WTC11 (cell line): ENCODE data around the gene EXOC3L2. TPM values are rescaled to one million over a fixed set of nuclear protein-coding genes. Genes with fewer than 3 reads are reported as not detected.

ENCODE experiments used
- ATAC-seq: fragments of 200-7000 bp; cut with Tn5 transposase; 2 replicates; pipeline ENCODE4 v1.10.0; 2021; ENCODE audit warnings: mild to moderate bottlenecking, moderate library complexity
- CTCF ChIA-PET: fragments of 300-600 bp; sonication (Branson Sonifier 250); formaldehyde crosslinking; loops from one replicate; lab custom pipeline; 2021; ENCODE audit warnings: antibody characterized with exemption; lab: Charles Lee
- POLR2A ChIA-PET: fragments of 350-600 bp; sonication (Branson Sonifier 250); formaldehyde crosslinking; loops from one replicate; lab custom pipeline; 2021; ENCODE audit warnings: antibody characterized with exemption; lab: Charles Lee
- DNase-seq: peaks from one replicate; pipeline ENCODE4 v3.0.0; 2021; ENCODE audit warnings: low spot score
- H3K27ac Mint-ChIP-seq: 2 replicates; pipeline ENCODE4 v1.8.0; 2021; ENCODE audit warnings: mixed read lengths
- H3K27me3 Mint-ChIP-seq: 2 replicates; pipeline ENCODE4 v1.8.0; 2021; ENCODE audit warnings: low read depth, mild to moderate bottlenecking, moderate library complexity, mixed read lengths
- H3K36me3 Mint-ChIP-seq: 2 replicates; pipeline ENCODE4 v1.8.0; 2021; ENCODE audit warnings: mixed read lengths
- H3K4me1 Mint-ChIP-seq: 2 replicates; pipeline ENCODE4 v1.8.0; 2022; ENCODE audit warnings: mixed read lengths
- H3K4me3 Mint-ChIP-seq: 2 replicates; pipeline ENCODE4 v1.8.0; 2021; ENCODE audit warnings: mild to moderate bottlenecking, moderate library complexity, mixed read lengths
- H3K9me3 Mint-ChIP-seq: 2 replicates; pipeline ENCODE4 v1.8.0; 2021; ENCODE audit warnings: mixed read lengths
- ATF2 ChIP-seq: sonication (generic); formaldehyde crosslinking; IDR thresholded peaks from 2 replicates; pipeline ENCODE4 v1.8.1; 2022; ENCODE audit warnings: low read depth, missing genetic modification reagents, borderline replicate concordance
- CREM ChIP-seq: sonication (generic); formaldehyde crosslinking; IDR thresholded peaks from 2 replicates; pipeline ENCODE4 v1.8.1; 2022; ENCODE audit warnings: mild to moderate bottlenecking, missing genetic modification reagents, moderate library complexity
- E2F1 ChIP-seq: sonication (generic); formaldehyde crosslinking; IDR thresholded peaks from 2 replicates; pipeline ENCODE4 v1.8.0; 2022; ENCODE audit warnings: mild to moderate bottlenecking, missing genetic modification reagents
- E2F5 ChIP-seq: sonication (generic); formaldehyde crosslinking; IDR thresholded peaks from 2 replicates; pipeline ENCODE4 v1.8.1; 2022; ENCODE audit warnings: mild to moderate bottlenecking, moderate library complexity, missing genetic modification reagents
- ELF4 ChIP-seq: sonication (generic); formaldehyde crosslinking; IDR thresholded peaks from 2 replicates; pipeline ENCODE4 v1.8.1; 2022; ENCODE audit warnings: low read depth, mild to moderate bottlenecking, moderate library complexity, missing genetic modification reagents
- FOXJ3 ChIP-seq: sonication (generic); formaldehyde crosslinking; IDR thresholded peaks from 2 replicates; pipeline ENCODE4 v1.9.0; 2021; ENCODE audit warnings: missing genetic modification reagents, mild to moderate bottlenecking, borderline replicate concordance
- FOXK1 ChIP-seq: sonication (generic); formaldehyde crosslinking; IDR thresholded peaks from 2 replicates; pipeline ENCODE4 v1.8.0; 2022; ENCODE audit warnings: mild to moderate bottlenecking, moderate library complexity, missing genetic modification reagents
- FOXP1 ChIP-seq: sonication (generic); formaldehyde crosslinking; IDR thresholded peaks from 2 replicates; pipeline ENCODE4 v1.8.0; 2022; ENCODE audit warnings: missing genetic modification reagents, mild to moderate bottlenecking, moderate library complexity, borderline replicate concordance
- GABPB1 ChIP-seq: sonication (generic); formaldehyde crosslinking; IDR thresholded peaks from 2 replicates; pipeline ENCODE4 v1.8.1; 2023; ENCODE audit warnings: mild to moderate bottlenecking, missing genetic modification reagents
- HMGA2 ChIP-seq: fragments of 250-450 bp; sonication (Bioruptor Pico); IDR thresholded peaks from 2 replicates; pipeline ENCODE4 v1.4.0; 2021; ENCODE audit warnings: mild to moderate bottlenecking, moderate library complexity
- HMGXB4 ChIP-seq: sonication (generic); formaldehyde crosslinking; IDR thresholded peaks from 2 replicates; pipeline ENCODE4 v1.8.1; 2023; ENCODE audit warnings: mild to moderate bottlenecking, moderate library complexity, missing genetic modification reagents
- KAT7 ChIP-seq: sonication (generic); formaldehyde crosslinking; IDR thresholded peaks from 2 replicates; pipeline ENCODE4 v1.8.1; 2023; ENCODE audit warnings: missing genetic modification reagents, mild to moderate bottlenecking, borderline replicate concordance
- MAX ChIP-seq: sonication (generic); formaldehyde crosslinking; IDR thresholded peaks from 2 replicates; pipeline ENCODE4 v1.8.0; 2022; ENCODE audit warnings: mild to moderate bottlenecking, missing genetic modification reagents
- MLX ChIP-seq: sonication (generic); formaldehyde crosslinking; IDR thresholded peaks from 2 replicates; pipeline ENCODE4 v1.8.1; 2023; ENCODE audit warnings: mild to moderate bottlenecking, missing genetic modification reagents, moderate library complexity
- NR1H2 ChIP-seq: sonication (generic); formaldehyde crosslinking; IDR thresholded peaks from 2 replicates; pipeline ENCODE4 v1.9.0; 2021; ENCODE audit warnings: mild to moderate bottlenecking, moderate library complexity, missing genetic modification reagents
- PRRX2 ChIP-seq: fragments of 250-450 bp; sonication (Bioruptor Pico); IDR thresholded peaks from 2 replicates; pipeline ENCODE4 v1.8.0; 2021; ENCODE audit warnings: mild to moderate bottlenecking
- SMAD3 ChIP-seq: sonication (generic); formaldehyde crosslinking; IDR thresholded peaks from 2 replicates; pipeline ENCODE4 v1.8.0; 2022; ENCODE audit warnings: missing genetic modification reagents, mild to moderate bottlenecking, borderline replicate concordance
- TCF7 ChIP-seq: sonication (generic); formaldehyde crosslinking; IDR thresholded peaks from 2 replicates; pipeline ENCODE4 v1.8.0; 2022; ENCODE audit warnings: mild to moderate bottlenecking, low read depth, missing genetic modification reagents, moderate library complexity
- TEAD1 ChIP-seq: sonication (generic); formaldehyde crosslinking; IDR thresholded peaks from 2 replicates; pipeline ENCODE4 v1.8.0; 2022; ENCODE audit warnings: mild to moderate bottlenecking, missing genetic modification reagents
- TP53 ChIP-seq: sonication (generic); formaldehyde crosslinking; IDR thresholded peaks from 2 replicates; pipeline ENCODE4 v1.8.1; 2023; ENCODE audit warnings: mild to moderate bottlenecking, missing genetic modification reagents
- ZBTB21 ChIP-seq: sonication (generic); formaldehyde crosslinking; IDR thresholded peaks from 2 replicates; pipeline ENCODE4 v1.8.1; 2023; ENCODE audit warnings: mild to moderate bottlenecking, missing genetic modification reagents, borderline replicate concordance
- ZBTB43 ChIP-seq: sonication (generic); formaldehyde crosslinking; IDR thresholded peaks from 2 replicates; pipeline ENCODE4 v1.8.1; 2023; ENCODE audit warnings: mild to moderate bottlenecking, missing genetic modification reagents
- ZMAT4 ChIP-seq: fragments of 250-450 bp; sonication (Bioruptor Pico); IDR thresholded peaks from 2 replicates; pipeline ENCODE4 v1.9.0; 2021; ENCODE audit warnings: mild to moderate bottlenecking
- ZNF416 ChIP-seq: fragments of 250-450 bp; sonication (Bioruptor Pico); IDR thresholded peaks from 2 replicates; pipeline ENCODE4 v1.9.0; 2021; ENCODE audit warnings: mild to moderate bottlenecking, inconsistent platforms
- total RNA-seq: library from RNA; stranded (reverse); gene quantifications from 3 replicates; pipeline ENCODE4 v1.2.3, GENCODE V29; 2021

EXOC3L2 gene
- total RNA-seq, 1 experiment from 2014 or later, result 2.7 TPM

- Mint-ChIP-seq H3K4me1 (peaks cover 8% of the 10 kb centered on the region; the same call in 1 of the 2 replicates), H3K36me3 (no peaks in the 10 kb centered on the region), H3K27ac (no peak overlapping the region), H3K9me3 (no peaks in the 10 kb centered on the region), H3K4me3 (peak overlapping the region; percentile 63), H3K27me3 (peaks cover 8% of the 10 kb centered on the region; the same call in 1 of the 2 replicates)
- no peak for ATAC-seq
- TF ChIP-seq MAX (CRISPR knock-in tag) (no peak), E2F1 (no peak), NR1H2 (CRISPR knock-in tag) (no peak), FOXJ3 (CRISPR knock-in tag) (no peak), SMAD3 (no peak)
- DNase-seq, result no peak
- ChIA-PET CTCF (interaction anchor here (0.6 to 2.4 kb wide), 11 partner anchors 8 to 224 kb away, joined by 3 to 73 read pairs (median 4); no protein-coding TSS in a partner anchor), POLR2A (interaction anchor here (2.5 kb wide), 1 partner anchor 88 kb away, joined by 14 read pairs; the partner anchor contains the start of gene PPP1R37)
These were observed 65.3 kb downstream of the EXOC3L2 start for GRCh38 chr19:45179892-45180370.

- H3K9me3 Mint-ChIP-seq, result no peaks in the 10 kb centered on the region
- no peak for DNase-seq
- ChIA-PET CTCF (interaction anchor here (0.6 to 2.4 kb wide), 30 partner anchors 8 to 591 kb away, joined by 3 to 73 read pairs (median 5); partner anchors contain the start of genes CLASRP, NKPD1 and PPP1R37), POLR2A (interaction anchor here (0.6 to 2.5 kb wide), 6 partner anchors 8 to 590 kb away, joined by 3 to 14 read pairs (median 4); partner anchors contain the start of genes APOE, PPP1R37 and SIX5)
- H3K27ac Mint-ChIP-seq, result peak overlapping the region; percentile 89
- no peaks in the 10 kb centered on the region for H3K36me3 Mint-ChIP-seq
- peaks cover 8% of the 10 kb centered on the region; the same call in 1 of the 2 replicates for H3K4me1 Mint-ChIP-seq
- ATAC-seq, result no peak
- peak overlapping the region; percentile 90 for H3K4me3 Mint-ChIP-seq
- peaks cover 8% of the 10 kb centered on the region; the same call in 1 of the 2 replicates for H3K27me3 Mint-ChIP-seq
- no peak; the same call in 1 of the 2 replicates for TF ChIP-seq HMGXB4 (CRISPR knock-in tag)
- no peak for TF ChIP-seq PRRX2 (CRISPR knock-in tag)
- TF ChIP-seq GABPB1 (CRISPR knock-in tag), result peak; percentile 30; the same call in 1 of the 2 replicates
- no peak for TF ChIP-seq SMAD3
- no peak for TF ChIP-seq KAT7 (CRISPR knock-in tag)
- no peak for TF ChIP-seq ZMAT4
- no peak for TF ChIP-seq ZBTB43 (CRISPR knock-in tag)
- TF ChIP-seq TP53 (CRISPR knock-in tag), result no peak
- no peak for TF ChIP-seq ZBTB21
- TF ChIP-seq FOXP1, result no peak
- TF ChIP-seq ATF2 (CRISPR knock-in tag), result no peak
- no peak; the same call in 1 of the 2 replicates for TF ChIP-seq TEAD1 (CRISPR knock-in tag)
- TF ChIP-seq MAX (CRISPR knock-in tag), result no peak
- TF ChIP-seq ZNF416 (CRISPR knock-in tag), result no peak
- TF ChIP-seq E2F5 (CRISPR knock-in tag), result no peak
- TF ChIP-seq MLX (CRISPR knock-in tag), result no peak
- TF ChIP-seq TCF7, result no peak
- no peak for TF ChIP-seq FOXK1
- no peak for TF ChIP-seq HMGA2
- no peak for TF ChIP-seq CREM (CRISPR knock-in tag)
- 0 out of 2 replicates have a peak, but pooled peaks have one; percentile 26 for TF ChIP-seq ELF4 (CRISPR knock-in tag)
These were observed 65.9 kb downstream of the EXOC3L2 start for GRCh38 chr19:45179072-45179891.
